HG03521 (cell line): Measurements from ENCODE around the gene SRGN.

ENCODE experiments used
- ATAC-seq: cut with Tn5 transposase; IDR thresholded peaks from one replicate; pipeline ENCODE4 v1.9.1; 2021; ENCODE audit warnings: mild to moderate bottlenecking, moderate library complexity; ENCODE audit not compliant: unreplicated experiment

SRGN gene

GRCh38 chr10:69060127-69060798, 27.6 kb upstream of the SRGN start:
- ATAC-seq: no peak

DNA sequence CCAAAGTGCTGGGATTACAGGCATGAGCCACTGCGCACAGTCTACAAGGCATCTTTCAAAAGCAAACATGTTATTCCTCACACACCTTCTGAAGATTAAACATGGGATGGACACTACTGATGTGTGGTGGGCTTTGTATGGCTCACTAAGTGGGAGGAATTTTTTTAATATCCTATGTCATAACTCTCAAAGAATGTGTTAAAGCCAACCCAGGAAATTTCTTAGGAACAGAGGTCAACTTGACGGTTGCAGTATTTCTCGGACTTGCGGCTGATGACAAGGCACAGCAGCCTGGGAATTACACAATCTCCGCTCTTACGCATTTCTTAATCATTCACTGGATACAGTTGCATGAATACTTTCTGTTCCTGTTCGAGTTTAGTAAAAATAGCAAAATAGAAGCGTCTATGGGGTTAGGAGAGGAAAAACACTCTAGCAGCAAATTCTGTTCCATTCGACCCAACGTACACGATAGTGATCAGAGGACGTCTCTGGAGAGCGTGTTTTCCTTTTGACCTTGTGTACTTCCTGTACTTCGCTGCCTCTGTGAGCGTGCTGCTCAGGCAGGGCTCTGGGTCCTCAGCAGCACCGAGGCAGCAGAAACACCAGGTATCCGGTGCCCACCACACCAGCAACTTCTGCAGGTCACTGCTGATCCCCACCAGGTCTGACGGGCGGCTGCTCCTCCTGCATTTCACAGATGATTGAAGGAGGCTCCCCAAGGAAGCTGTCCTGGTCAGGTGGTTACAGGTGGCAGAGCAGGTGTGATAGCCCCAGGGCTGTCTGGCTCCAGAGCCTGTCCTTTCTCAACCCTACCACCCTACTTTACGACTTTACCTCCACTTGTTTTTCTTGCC, 26.4 kb upstream of the SRGN start:
- ATAC-seq: peak; percentile 44

GRCh38 chr10:69062901-69063300, 25.0 kb upstream of the SRGN start:
- no peak for ATAC-seq

DNA sequence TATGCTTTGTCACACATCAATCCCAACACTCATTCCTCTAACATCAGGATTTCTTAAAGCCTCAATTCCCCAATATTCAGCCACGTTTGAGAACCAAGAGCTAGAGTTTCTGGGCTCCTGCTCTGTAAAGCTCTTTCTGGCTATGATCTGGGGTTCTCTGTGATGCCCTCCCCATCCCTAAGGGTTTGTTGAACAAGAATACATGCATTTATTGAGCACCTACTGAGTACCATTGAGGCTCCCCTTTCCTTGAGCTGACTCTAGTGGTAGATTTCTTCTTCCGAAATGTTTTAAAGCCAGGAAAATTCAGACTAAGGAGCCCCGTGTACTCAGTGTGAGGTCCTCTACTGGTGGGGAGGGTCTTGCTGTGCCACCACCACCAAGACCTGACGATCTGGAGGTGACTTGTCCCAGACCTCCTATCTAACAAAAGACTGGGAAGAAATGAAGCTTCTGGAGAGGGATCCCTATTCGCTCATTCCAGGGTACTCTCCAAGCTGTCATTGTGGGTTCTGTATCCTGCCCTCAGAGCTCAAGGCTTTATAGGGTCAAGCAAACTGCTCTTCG, 23.1 kb upstream of the SRGN start:
- no peak for ATAC-seq

DNA sequence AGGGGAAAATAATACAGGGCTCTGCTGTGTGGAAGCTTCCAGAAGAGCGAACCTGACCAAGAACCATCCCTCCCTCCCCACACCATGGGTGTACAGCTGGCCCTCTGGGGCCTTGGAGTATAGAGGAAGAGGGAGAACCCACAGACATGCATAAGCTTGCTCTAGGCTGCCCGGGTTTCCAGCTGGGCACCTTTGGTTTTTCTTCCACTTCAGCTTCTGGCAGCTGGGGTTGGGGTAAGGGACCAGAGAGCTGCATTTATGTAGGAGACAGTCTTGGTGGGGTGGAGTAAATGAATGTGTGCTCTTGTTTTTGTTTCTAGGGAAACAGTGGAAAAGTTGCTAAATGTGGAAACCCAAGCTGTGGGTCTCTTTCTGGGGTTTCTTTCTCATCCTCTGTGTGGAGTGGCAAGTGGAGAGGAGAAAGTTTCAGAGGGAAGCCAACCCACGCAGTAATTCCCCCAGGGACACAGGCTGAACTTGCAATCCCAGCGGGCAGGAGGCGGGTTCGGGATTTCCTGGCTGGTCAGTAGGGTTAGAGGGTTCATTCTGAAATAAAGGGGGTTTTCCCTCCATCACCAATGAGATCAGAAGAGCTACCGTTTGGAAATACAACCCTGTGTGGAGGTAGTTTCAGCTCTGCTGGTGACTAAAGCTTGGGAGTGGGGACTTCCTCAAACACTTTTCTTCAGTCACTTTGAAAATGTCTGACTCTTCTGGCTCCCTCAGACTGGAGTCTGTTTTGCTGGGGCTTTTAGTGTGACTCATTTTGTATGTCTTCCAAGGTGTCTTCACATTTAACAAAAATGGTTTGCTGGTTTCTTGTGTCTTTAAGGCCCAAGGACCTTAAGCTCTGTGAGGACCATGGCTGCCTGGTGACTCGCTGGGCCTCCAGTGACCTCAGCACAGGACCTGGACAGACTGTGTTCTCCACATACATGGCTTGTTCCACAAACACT, 22.2 kb upstream of the SRGN start:
- ATAC-seq: no peak

GRCh38 chr10:69067189-69067588, 20.7 kb upstream of the SRGN start:
- ATAC-seq: no peak

DNA sequence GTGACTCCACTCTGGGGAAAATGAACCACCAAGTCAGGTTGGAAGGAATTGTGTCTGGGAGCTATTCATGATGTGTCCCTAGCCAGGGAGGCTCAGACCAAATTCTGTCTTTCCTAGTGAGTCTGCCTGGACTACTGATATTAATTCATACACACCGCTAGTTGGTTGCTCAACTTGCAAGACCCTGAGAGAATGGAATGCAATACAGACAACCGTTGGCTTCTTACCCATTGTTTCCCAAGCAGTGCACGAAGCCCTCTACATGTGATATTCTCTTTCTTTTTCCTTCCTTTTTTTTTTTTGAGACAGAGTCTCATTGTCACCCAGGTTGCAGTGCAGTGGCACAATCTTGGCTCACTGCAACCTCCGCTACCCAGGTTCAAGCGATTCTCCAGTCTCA, 19.4 kb upstream of the SRGN start:
- ATAC-seq: no peak

GRCh38 chr10:69069090-69070042, 18.5 kb upstream of the SRGN start:
- no peak for ATAC-seq

GRCh38 chr10:69070951-69071350, 17.0 kb upstream of the SRGN start:
- no peak for ATAC-seq

- ATAC-seq: no peak
Measured at GRCh38 chr10:69071610-69072009, 16.3 kb upstream of the SRGN start.

DNA sequence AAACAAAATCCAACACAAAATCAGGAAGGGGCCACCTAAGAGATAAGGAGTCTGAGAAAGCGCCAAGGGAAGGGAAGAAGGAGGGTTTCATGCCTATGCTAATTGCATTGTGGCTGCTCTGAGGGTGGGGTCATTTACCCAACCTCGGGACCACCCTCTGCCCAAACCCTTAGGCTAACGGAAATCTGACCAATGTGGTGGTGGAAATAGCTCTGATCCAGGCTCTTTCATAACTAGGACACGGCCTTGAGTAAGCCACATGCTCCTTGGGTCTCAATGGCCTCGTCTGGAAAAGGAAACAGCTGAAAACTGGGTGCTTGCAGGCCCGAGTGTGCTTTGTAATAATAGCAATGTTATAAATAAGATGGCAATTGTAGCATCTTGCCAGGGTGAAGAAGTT, 14.9 kb upstream of the SRGN start:
- no peak for ATAC-seq

GRCh38 chr10:69073736-69074364, 14.1 kb upstream of the SRGN start:
- ATAC-seq: no peak

GRCh38 chr10:69074532-69074931, 13.4 kb upstream of the SRGN start:
- no peak for ATAC-seq

DNA sequence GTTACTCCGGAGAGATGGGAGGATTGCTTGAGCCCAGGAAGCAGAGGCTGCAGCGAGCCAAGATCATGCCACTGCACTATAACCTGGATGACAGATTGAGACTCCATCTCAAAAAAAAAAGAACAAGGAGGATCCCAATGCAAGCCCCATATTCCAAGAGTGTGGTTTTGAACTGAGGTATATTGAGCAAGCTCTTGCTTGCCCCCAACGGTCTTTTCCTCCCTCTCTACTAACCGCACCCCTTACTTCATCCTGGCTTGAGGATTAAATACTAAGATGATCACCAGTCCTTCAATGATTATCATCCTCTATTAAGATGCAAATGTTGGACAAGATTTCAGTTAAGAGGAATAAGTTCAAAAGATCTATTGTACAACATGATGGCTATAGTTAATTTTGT, 12.5 kb upstream of the SRGN start:
- no peak for ATAC-seq

DNA sequence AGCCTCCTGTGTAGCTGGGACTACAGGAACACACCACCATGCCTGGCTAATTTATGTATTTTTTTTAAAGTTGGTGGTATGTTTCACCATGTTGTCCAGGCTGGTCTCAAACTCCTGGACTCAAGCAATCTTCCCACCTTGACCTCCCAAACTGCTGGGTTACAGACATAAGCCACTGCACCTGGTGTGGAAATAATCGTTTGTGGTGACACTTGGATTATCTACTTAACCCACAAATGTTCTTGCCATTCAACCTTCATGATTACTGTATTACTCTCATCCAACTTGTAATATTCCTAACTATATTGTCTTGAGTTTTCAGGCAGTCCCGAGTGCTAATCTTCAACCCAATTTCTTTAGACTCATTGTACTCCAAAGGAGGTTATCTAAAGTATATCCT, 9.6 kb upstream of the SRGN start:
- ATAC-seq: no peak

DNA sequence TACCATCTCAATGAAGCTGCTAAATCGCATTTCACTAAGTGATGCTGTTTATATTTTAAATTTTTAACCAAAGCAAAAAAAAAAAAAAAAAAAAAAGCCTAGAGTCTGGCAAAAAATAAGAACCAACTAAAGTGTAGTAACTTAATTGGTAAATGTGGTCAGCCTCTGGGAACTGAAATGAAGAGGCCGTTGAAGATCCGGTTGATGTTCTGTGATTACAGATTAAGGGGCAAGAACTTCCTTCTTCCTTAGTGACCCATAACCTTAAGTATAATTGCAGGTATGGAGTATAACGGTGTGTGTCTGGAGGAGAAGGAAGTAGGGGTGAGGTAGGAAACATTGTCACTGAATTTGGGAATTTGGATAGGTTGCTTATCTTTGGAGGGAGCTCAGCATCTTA, 7.7 kb upstream of the SRGN start:
- no peak for ATAC-seq

DNA sequence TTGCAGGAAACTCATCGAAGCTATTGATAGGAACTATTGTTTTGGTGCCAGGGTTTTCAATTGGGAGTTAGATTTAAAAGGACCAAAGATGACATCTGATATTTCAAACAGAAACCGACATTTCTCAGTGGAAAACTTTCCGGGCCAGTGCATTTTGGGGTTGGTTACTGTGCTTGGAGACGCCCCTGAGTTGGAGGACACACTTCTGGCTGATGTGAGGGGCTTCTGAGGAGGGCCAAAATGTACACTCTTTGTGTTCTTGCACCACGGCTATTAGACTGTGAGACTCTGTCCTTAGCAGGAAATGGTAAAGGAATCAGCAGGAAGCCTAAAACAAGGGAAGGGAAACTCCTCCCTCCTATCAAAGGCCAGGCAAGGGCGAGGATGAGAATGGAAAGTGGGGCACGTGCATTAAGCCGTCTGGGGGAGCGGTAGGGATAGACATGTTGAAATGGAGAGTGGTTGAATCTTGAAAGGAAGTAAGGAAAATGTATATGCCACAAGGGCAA, 1.8 kb upstream of the SRGN start:
- ATAC-seq: no peak

- ATAC-seq: no peak
Measured at GRCh38 chr10:69088471-69088769, 517 bp downstream of the SRGN start.

DNA sequence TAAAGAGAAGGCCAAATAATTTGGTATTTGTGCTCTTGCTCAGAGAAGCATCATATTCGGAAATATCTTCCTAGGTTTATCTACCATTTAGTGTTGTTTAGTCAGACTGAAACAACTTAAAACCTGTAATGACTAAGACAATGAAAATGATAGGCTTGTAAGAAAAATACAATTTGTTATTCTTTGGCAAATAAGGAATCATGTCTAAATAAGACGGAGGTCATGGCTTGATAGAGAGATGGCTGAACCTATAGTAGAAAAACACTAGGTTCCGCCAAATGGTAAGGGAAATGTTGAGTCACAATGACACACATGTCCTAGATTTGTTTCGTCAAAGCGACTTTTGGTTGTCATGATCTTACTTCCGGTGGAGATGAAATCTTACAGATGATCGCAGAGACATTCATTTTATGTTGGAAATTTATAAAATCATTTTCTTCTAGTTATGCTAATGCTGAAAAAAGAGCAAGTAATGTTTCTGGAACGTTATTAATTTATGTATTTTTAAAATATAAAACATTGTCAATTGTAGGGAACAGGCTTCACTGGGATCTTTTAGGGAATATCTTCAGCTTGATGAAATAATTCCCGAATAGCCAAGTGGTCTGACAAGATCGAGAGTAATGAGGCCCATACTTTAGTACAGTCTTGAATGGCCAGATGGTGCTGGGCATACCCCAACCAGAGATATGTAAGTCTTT, 1.0 kb downstream of the SRGN start:
- ATAC-seq: no peak
